ENCODE results near the gene CYP4F12.

CYP4F12 gene

DNA sequence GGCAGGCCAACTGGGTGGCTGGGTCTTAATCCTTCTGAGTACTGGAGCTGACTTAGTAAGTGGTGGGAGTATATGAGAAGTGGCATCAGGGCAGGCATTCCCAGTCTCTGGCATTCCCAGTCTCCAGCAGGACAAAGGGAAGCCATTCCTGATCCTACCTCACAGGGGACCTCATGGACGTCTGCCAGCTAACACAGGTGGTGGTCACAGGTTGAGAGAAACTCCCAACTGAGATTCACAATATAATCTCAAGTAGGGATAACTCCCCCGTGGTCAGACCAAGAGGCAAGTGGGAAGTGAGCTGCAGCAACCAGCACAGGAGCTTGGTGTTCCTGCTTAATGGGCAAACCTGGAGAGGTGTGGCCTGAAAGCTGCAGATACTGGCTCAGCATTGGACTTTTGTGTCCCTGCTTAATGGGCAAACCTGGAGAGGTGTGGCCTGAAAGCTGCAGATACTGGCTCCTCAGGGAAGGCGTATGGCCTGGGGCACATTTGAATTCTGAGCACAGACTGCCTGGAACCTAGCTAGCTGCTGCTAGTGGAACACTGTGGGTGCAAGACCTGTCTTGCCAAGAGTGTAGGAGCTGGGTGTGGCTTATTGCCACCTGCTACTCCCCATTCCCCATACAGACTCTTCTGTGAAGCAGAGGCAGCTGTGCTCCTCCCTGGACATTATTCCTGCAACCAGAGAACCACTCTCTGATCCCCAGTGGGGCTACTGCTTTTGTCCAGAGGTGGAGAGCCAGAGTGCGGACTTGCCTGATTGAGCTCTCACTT is 29.1 kb downstream of the CYP4F12 start:
- no peak for DNase-seq (ENCODE audit: extremely low read depth in 1 of 2, low read depth in 1 of 2)

- no peak for DNase-seq (ENCODE audit: extremely low read depth in 1 of 2, low read depth in 1 of 2)
Measured at GRCh38 chr19:15702534-15702930, 29.6 kb downstream of the CYP4F12 start.

GRCh38 chr19:15714638-15715037 is 41.8 kb downstream of the CYP4F12 start:
- no peak for DNase-seq (ENCODE audit: extremely low read depth in 1 of 2, low read depth in 1 of 2)

- no peak for DNase-seq (ENCODE audit: extremely low read depth in 1 of 2, low read depth in 1 of 2)
Measured at GRCh38 chr19:15715642-15716041, 42.8 kb downstream of the CYP4F12 start.

- no peak for DNase-seq (ENCODE audit: extremely low read depth in 1 of 2, low read depth in 1 of 2)
Measured at GRCh38 chr19:15717809-15718208, 44.9 kb downstream of the CYP4F12 start.

GRCh38 chr19:15721268-15721667 is 48.4 kb downstream of the CYP4F12 start:
- no peak for DNase-seq (ENCODE audit: extremely low read depth in 1 of 2, low read depth in 1 of 2)

GRCh38 chr19:15722956-15723355 is 50.1 kb downstream of the CYP4F12 start:
- DNase-seq (ENCODE audit: extremely low read depth in 1 of 2, low read depth in 1 of 2): no peak

DNA sequence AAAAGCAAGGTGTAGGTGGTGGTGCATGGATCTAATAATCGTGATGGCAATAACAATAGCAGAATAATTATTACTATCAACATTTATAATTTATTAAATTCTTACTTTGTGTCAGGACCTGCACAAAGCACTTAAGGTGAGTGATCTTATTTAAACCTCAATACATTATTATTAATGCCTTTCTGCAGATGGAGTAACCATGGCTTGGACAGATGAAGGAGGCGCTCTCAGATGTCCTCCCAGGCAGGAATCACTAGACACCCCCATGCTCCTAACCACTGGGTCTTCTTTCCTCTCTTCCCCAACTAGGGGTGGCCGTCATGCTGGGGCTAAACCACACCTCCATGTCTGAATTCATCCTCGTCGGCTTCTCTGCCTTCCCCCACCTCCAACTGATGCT is 54.8 kb downstream of the CYP4F12 start, which contains the start of gene OR10H2:
TSS of gene OR10H2 (plus strand) at position 301 of the 400 bp plus-strand sequence. CDS start at position 321, 20 bp downstream.
- DNase-seq (ENCODE audit: extremely low read depth in 1 of 2, low read depth in 1 of 2): no peak

- DNase-seq (ENCODE audit: extremely low read depth in 1 of 2, low read depth in 1 of 2): no peak
Measured at GRCh38 chr19:15730538-15730937, 57.7 kb downstream of the CYP4F12 start.

DNA sequence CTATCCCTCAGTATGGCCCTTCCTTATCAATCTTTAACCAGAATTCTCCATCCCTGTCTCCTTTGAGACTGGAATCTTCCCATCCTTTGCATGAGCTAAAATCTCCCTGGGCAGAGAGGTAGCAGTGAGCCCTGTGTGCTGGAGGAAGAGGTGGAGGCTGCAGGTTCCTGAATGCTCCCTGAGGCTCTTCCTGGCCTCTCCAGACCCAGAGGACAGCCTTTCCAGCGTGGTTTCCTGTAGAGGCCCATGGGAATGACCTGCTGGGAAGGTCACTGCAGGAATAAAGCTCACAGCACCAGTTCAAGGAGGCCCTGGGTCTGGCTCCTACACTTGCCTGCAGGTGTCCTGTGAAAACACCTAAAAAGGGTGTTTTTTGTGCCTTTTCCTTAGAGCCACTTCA is 59.5 kb downstream of the CYP4F12 start:
- DNase-seq (ENCODE audit: extremely low read depth in 1 of 2, low read depth in 1 of 2): no peak

DNA sequence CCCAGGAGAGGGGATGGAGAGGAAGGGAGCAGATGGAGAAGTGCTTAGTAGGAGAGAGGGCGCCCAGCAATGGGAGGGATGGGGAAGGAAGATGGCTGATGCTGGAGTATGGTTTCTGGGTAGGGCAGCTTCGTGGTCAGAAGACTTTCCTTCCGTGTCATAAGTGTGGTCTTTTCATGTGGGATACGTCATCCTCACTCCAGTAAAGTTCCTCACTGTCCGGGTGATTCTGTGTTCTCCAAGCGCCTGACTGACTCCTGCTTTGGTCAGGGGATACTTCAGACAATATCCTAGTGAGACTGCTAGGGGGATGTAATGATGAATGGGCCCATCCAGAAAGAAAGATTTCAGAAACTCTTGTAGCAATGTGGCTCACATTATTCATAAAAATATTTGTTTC is 61.0 kb downstream of the CYP4F12 start:
- DNase-seq (ENCODE audit: extremely low read depth in 1 of 2, low read depth in 1 of 2): no peak

DNA sequence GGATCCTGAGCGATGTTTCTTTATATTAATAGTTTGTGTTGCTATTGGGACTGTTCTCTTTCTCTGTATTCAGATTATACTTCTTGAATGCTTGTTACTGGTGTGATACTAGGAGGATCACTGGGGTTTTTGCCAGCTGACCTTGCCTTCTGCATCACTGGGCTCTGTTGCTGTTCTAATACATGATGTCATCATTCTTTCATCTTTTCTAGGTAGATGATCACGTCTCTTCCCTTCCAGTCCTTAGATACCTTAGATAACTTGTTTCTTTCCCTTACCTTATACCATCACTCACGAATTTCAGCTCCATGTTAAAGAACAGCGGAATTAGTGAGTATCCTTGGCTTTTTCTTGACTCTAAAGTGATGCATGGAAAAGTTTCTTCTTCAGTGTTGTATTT is 64.8 kb downstream of the CYP4F12 start, which contains the start of gene OR10H3:
TSS of gene OR10H3 (plus strand) at position 264 of the 400 bp plus-strand sequence. CDS start 3,408 bp downstream, outside the sequence.
- DNase-seq (ENCODE audit: extremely low read depth in 1 of 2, low read depth in 1 of 2): no peak

- no peak for DNase-seq (ENCODE audit: extremely low read depth in 1 of 2, low read depth in 1 of 2)
Measured at GRCh38 chr19:15740785-15741184, 67.9 kb downstream of the CYP4F12 start.

Data from stimulated activated CD8-positive, alpha-beta memory T cell treated with anti-CD3 and anti-CD28 coated beads, Interleukin-7, amount 100 ng/mL, for 48 hours (primary cell).